Measurements from ENCODE around the gene GCM1. TPM values are rescaled to one million over a fixed set of nuclear protein-coding genes. Genes with fewer than 3 reads are reported as not detected.

Gene GCM1
- total RNA-seq, 3 donors from 2014 or later (not counting 1 experiment from before 2014, with no cell fraction given), result 0.20 TPM; not detected in 2

DNA sequence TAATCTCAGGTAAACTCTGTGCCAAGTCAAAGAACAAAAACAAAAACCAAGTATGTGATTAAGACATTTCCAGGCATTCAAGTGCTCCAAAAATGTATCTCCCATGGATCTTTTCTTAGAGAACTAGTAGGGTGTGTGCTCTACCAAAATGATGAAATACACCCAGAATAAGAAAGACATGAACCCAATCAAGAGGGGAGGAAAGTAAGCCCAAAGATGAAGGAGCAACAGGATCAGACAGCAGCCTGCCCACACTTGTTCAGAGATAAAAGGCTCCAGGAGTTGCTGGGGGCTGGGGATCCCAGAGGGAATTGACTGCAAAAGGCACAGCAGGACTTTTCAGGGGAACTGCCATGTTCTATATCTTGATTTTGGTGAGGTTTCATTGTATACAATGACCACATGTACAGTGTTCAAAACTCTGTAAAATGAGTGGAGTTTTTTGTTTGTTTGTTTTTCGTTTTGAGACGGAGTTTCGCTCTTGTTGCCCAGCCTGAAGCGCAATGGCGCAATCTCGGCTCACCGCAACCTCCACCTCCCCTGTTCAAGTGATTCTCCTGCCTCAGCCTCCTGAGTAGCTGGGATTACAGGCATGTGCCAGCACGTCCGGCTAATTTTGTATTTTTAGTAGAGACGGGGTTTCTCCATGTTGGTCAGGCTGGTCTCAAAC is 24.4 kb downstream of the GCM1 start:
- 94% methylated on average over 10 of the region's 10 CpGs for WGBS (ENCODE audit: insufficient coverage)
- H3K36me3 Mint-ChIP-seq, result no peaks in the 10 kb centered on the region

DNA sequence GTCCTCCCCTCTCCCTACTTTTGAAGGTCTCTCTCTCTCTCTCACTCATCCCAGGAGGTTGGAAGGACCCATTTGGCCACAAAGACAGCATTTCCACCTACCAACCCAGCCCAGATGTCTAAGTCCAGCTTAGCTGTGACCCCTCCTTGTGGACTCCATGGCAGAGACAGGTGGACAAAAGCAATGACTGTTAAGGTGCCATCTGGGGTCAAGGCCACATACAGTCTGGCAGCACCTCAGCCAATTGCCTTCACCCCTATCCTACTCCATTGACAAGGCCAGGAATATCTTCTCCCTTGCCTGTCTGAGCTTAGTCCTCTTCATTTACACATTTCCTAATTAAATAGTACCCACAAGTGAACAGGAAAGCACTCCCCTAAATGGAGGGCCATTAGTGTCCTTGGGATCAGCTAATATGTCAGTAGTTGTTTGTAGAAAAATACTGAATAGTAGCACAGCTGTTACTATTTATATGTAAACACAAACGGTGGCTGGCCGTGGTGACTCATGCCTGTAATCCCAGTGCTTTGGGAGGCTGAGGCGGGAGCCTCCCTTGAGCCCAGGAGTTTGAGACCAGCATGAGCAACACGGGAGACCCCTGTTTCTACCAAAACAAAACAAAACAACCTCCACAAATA is 28.8 kb downstream of the GCM1 start:
- 92% methylated on average over 3 of the region's 4 CpGs for WGBS (ENCODE audit: insufficient coverage)

More for the DNA sequence above, 24.4 kb downstream of the GCM1 start:
- no peak overlapping the region for H3K27ac Mint-ChIP-seq
- no peaks in the 10 kb centered on the region for H3K4me1 Mint-ChIP-seq
- H3K4me3 Mint-ChIP-seq, result no peak overlapping the region
- H3K4me1 ChIP-seq (ENCODE audit: control insufficient read depth, insufficient read depth, low read length), result no peaks in the 10 kb centered on the region
- no peaks in the 10 kb centered on the region for H3K9me3 Mint-ChIP-seq
- no peaks in the 10 kb centered on the region for H3K27me3 ChIP-seq (ENCODE audit: control insufficient read depth, insufficient read depth, low read length)
- H3K9me3 ChIP-seq (ENCODE audit: control insufficient read depth, insufficient read depth, low read length), result no peaks in the 10 kb centered on the region
- no peaks in the 10 kb centered on the region for H3K36me3 ChIP-seq (ENCODE audit: control insufficient read depth, insufficient read depth, low read length)
- H3K27me3 Mint-ChIP-seq (ENCODE audit: low read depth in 2 of 2), result peaks cover 14 to 24% of the 10 kb centered on the region in 2 donors
- no peak for DNase-seq
- intact Hi-C loops (cut with micrococcal nuclease), result no loop called here
- ATAC-seq, result no peak
- no peak overlapping the region for H3K27ac ChIP-seq (ENCODE audit: low read length)
- TF ChIP-seq, protein P1, sequence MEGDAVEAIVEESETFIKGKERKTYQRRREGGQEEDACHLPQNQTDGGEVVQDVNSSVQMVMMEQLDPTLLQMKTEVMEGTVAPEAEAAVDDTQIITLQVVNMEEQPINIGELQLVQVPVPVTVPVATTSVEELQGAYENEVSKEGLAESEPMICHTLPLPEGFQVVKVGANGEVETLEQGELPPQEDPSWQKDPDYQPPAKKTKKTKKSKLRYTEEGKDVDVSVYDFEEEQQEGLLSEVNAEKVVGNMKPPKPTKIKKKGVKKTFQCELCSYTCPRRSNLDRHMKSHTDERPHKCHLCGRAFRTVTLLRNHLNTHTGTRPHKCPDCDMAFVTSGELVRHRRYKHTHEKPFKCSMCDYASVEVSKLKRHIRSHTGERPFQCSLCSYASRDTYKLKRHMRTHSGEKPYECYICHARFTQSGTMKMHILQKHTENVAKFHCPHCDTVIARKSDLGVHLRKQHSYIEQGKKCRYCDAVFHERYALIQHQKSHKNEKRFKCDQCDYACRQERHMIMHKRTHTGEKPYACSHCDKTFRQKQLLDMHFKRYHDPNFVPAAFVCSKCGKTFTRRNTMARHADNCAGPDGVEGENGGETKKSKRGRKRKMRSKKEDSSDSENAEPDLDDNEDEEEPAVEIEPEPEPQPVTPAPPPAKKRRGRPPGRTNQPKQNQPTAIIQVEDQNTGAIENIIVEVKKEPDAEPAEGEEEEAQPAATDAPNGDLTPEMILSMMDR (IDR thresholded peaks at IDR 0.05), result no peak
- no peak overlapping the region for H3K4me3 ChIP-seq (ENCODE audit: low read length)

DNA sequence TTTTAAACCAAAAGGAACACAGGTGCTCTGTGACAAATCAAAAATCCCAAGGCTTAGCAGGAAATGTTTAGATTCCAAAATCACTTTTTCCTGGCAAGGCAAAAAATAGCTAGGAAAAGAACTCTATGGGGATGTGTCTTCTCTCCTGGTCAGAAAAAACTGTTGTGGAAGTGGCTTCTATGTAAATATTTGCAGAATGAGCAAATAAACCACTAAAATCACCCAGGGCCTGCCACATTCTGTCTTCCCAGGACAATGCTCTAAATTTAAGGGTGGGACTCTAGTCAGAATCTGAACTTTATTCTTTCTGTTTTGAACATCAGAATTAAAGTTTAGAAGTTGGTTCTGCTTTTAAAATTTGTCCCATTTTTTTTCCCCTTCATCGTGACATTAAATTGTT is 29.3 kb downstream of the GCM1 start:
- no peak overlapping the region for H3K4me3 Mint-ChIP-seq

More for the DNA sequence above, 28.8 kb downstream of the GCM1 start:
- no peak for DNase-seq
- Histone ChIP-seq H3K4me3 (ENCODE audit: low read length) (no peak overlapping the region), H3K36me3 (ENCODE audit: control insufficient read depth, insufficient read depth, low read length) (no peaks in the 10 kb centered on the region), H3K27ac (ENCODE audit: low read length) (no peak overlapping the region), H3K4me1 (ENCODE audit: control insufficient read depth, insufficient read depth, low read length) (no peaks in the 10 kb centered on the region), H3K27me3 (ENCODE audit: control insufficient read depth, insufficient read depth, low read length) (no peaks in the 10 kb centered on the region), H3K9me3 (ENCODE audit: control insufficient read depth, insufficient read depth, low read length) (no peaks in the 10 kb centered on the region)
- Mint-ChIP-seq H3K27ac (no peak overlapping the region), H3K27me3 (ENCODE audit: low read depth in 2 of 2) (peaks cover 6 to 9% of the 10 kb centered on the region in 2 donors), H3K4me1 (no peaks in the 10 kb centered on the region), H3K4me3 (no peak overlapping the region), H3K36me3 (no peaks in the 10 kb centered on the region), H3K9me3 (no peaks in the 10 kb centered on the region)
- intact Hi-C loops (cut with micrococcal nuclease), result no loop called here
- TF ChIP-seq, protein P1 (IDR thresholded peaks at IDR 0.05), result no peak
- no peak for ATAC-seq

More for the DNA sequence above, 29.3 kb downstream of the GCM1 start:
- DNase-seq (no peak), ATAC-seq (no peak)
- H3K4me1 Mint-ChIP-seq, result no peaks in the 10 kb centered on the region
- intact Hi-C loops (cut with micrococcal nuclease), result no loop called here
- no peaks in the 10 kb centered on the region for H3K36me3 Mint-ChIP-seq
- H3K36me3 ChIP-seq (ENCODE audit: control insufficient read depth, insufficient read depth, low read length), result no peaks in the 10 kb centered on the region
- peaks cover 6 to 9% of the 10 kb centered on the region in 2 donors for H3K27me3 Mint-ChIP-seq (ENCODE audit: low read depth in 2 of 2)
- no peak overlapping the region for H3K27ac ChIP-seq (ENCODE audit: low read length)
- no peaks in the 10 kb centered on the region for H3K9me3 Mint-ChIP-seq
- H3K4me3 ChIP-seq (ENCODE audit: low read length), result no peak overlapping the region
- 93% methylated on average over 1 of the region's 1 CpG for WGBS (ENCODE audit: insufficient coverage)
- no peak overlapping the region for H3K27ac Mint-ChIP-seq
- H3K4me1 ChIP-seq (ENCODE audit: control insufficient read depth, insufficient read depth, low read length), result no peaks in the 10 kb centered on the region
- H3K27me3 ChIP-seq (ENCODE audit: control insufficient read depth, insufficient read depth, low read length), result no peaks in the 10 kb centered on the region
- TF ChIP-seq, protein P1 (IDR thresholded peaks at IDR 0.05), result no peak
- no peaks in the 10 kb centered on the region for H3K9me3 ChIP-seq (ENCODE audit: control insufficient read depth, insufficient read depth, low read length)

Data from natural killer cell (primary cell).